WTC11 (cell line): ENCODE results near the gene RSPO4.
"Not testable (repeated sequence)": the region's sequence is repeated elsewhere in the genome, so short reads cannot be mapped to it uniquely, and the experiment has no call there.

Experiments used
- ATF2 ChIP-seq: sonication (generic); formaldehyde crosslinking; IDR thresholded peaks from 2 replicates; pipeline ENCODE4 v1.8.1; 2022; ENCODE audit warnings: low read depth, missing genetic modification reagents, borderline replicate concordance
- ATF3 ChIP-seq: sonication (generic); formaldehyde crosslinking; conservative IDR thresholded peaks from 2 replicates; pipeline ENCODE4 v1.8.1; 2022; ENCODE audit warnings: mild to moderate bottlenecking, missing genetic modification reagents
- ELF4 ChIP-seq: sonication (generic); formaldehyde crosslinking; IDR thresholded peaks from 2 replicates; pipeline ENCODE4 v1.8.1; 2022; ENCODE audit warnings: low read depth, mild to moderate bottlenecking, moderate library complexity, missing genetic modification reagents
- ETV6 ChIP-seq: sonication (generic); formaldehyde crosslinking; IDR thresholded peaks from 2 replicates; pipeline ENCODE4 v1.8.1; 2022; ENCODE audit warnings: mild to moderate bottlenecking, missing genetic modification reagents
- KAT7 ChIP-seq: sonication (generic); formaldehyde crosslinking; IDR thresholded peaks from 2 replicates; pipeline ENCODE4 v1.8.1; 2023; ENCODE audit warnings: missing genetic modification reagents, mild to moderate bottlenecking, borderline replicate concordance
- PREB ChIP-seq: sonication (generic); formaldehyde crosslinking; IDR thresholded peaks from 2 replicates; pipeline ENCODE4 v1.8.1; 2022; ENCODE audit warnings: mild to moderate bottlenecking, missing genetic modification reagents, moderate library complexity, borderline replicate concordance
- ZNF423 ChIP-seq: fragments of 250-450 bp; sonication (Bioruptor Pico); IDR thresholded peaks from 2 replicates; pipeline ENCODE4 v2.1.2; 2022; ENCODE audit warnings: mild to moderate bottlenecking, moderate library complexity
- TF ChIP-seq, protein P1 (sequence below): fragments of 200-600 bp; IDR thresholded peaks from 2 replicates; pipeline ENCODE4 v1.8.0; 2022; ENCODE audit warnings: antibody characterized with exemption

- TF ChIP-seq, protein P1, sequence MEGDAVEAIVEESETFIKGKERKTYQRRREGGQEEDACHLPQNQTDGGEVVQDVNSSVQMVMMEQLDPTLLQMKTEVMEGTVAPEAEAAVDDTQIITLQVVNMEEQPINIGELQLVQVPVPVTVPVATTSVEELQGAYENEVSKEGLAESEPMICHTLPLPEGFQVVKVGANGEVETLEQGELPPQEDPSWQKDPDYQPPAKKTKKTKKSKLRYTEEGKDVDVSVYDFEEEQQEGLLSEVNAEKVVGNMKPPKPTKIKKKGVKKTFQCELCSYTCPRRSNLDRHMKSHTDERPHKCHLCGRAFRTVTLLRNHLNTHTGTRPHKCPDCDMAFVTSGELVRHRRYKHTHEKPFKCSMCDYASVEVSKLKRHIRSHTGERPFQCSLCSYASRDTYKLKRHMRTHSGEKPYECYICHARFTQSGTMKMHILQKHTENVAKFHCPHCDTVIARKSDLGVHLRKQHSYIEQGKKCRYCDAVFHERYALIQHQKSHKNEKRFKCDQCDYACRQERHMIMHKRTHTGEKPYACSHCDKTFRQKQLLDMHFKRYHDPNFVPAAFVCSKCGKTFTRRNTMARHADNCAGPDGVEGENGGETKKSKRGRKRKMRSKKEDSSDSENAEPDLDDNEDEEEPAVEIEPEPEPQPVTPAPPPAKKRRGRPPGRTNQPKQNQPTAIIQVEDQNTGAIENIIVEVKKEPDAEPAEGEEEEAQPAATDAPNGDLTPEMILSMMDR = not testable (repeated sequence)
- not testable (repeated sequence) for TF ChIP-seq ELF4; ETV6 (CRISPR knock-in tag); ATF2 (CRISPR knock-in tag); ATF3 (CRISPR knock-in tag); PREB (CRISPR knock-in tag); ZNF423 (CRISPR knock-in tag); KAT7 (CRISPR knock-in tag)
These were observed 17.1 kb downstream of the RSPO4 start for GRCh38 chr20:984994-985393.
